Measurements from ENCODE around the gene PHACTR1. TPM values are rescaled to one million over a fixed set of nuclear protein-coding genes. Genes with fewer than 3 reads are reported as not detected.

The PHACTR1 gene
- total and polyA plus RNA-seq, 4 donors: 0.31 to 1.5 (median 0.79) TPM

DNA sequence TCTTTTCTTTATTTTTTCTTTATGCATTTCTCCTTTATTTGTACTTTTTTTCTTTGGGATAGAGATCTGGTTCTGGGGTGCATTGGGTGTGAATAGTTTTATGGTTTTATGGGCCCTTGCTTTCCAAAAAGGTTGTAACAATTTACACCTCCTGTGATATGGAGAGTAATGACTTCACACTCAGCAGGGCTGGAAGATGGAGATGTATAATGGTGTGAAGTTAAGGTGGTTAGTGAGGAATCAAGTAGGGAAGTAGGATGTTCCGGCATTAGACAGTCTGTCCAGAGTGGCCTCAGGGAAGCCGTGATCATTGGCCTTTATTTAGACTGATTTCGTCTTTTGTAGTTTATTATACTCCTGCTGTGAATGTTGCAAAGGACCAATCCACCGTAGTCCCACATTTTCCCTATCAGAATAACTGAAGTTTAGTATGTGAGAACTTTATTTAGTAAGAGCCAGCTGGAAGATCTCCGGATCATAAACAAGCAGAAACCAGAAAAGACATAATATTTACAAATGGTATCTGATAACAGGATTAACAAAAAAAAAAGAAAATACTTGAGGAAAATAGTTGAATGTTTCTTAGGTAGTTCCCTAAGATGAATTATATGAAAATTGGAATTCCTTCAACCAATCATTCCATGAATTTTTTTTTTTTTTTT lies 356.2 kb downstream of the PHACTR1 start (continued):
- TF ChIP-seq FOXA1 (IDR thresholded peaks at IDR 0.05): no peak
- TF ChIP-seq RAD21 (IDR thresholded peaks at IDR 0.05): no peak
- no peak for TF ChIP-seq GABPA (IDR thresholded peaks at IDR 0.05 in 1 of 2, conservative IDR thresholded peaks at IDR 0.05 in 1 of 2)
- TF ChIP-seq FOXA2 (IDR thresholded peaks at IDR 0.05): no peak

DNA sequence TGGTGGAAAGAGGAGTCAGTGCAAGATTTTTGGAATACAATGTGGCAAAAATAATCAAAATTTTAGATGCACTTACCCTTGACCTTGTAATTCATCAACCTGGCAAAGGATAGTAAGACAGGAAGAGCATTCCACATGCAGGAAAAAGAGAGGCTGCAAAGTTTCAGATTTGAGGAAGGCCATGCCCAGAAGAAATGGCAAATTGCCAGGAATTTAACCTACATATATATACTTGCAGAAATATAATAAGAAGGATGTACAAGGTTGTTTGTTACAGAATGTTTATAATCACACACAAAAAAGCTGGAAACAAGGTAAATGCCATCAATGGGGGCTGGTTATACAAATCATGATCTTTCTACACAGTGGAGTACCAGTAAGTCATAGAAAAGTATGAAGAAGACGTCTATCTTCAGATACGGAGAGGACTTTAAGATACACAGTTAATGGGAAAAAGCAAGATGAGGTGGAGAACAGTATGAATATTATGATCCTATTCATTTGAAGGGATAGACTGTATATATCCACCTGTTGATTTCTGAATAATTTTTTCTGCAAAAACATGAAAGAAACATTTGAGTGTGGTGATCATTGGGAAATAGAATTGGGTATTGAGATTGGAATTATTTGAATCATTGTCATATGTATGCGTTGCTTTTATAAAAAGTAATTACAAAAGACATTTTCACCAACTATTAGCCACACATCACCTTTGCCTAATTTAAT lies 358.0 kb downstream of the PHACTR1 start:
- Histone ChIP-seq H3K27ac (ENCODE audit: low read depth in 1 of 2, low read length in 2 of 2) (no peak overlapping the region), H3K4me3 (ENCODE audit: low read depth in 1 of 3, low read length in 3 of 3) (no peak overlapping the region), H3K27me3 (ENCODE audit: control insufficient read depth in 4 of 4, insufficient read depth in 4 of 4, low read length in 3 of 4) (no peaks in the 10 kb centered on the region), H3K9ac (ENCODE audit: low read depth in 1 of 2, low read length in 2 of 2) (no peak overlapping the region), H3K36me3 (ENCODE audit: control insufficient read depth in 4 of 4, insufficient read depth in 3 of 4, low read depth in 1 of 4, low read length in 3 of 4) (no peaks in the 10 kb centered on the region), H3K4me1 (ENCODE audit: control insufficient read depth in 4 of 4, insufficient read depth in 4 of 4, low read length in 3 of 4) (no peaks in the 10 kb centered on the region), H3K9me3 (ENCODE audit: control insufficient read depth in 4 of 4, low read length in 3 of 4) (no peaks in the 10 kb centered on the region)
- no peak for DNase-seq (ENCODE audit: low spot score)
- TF ChIP-seq JUND (IDR thresholded peaks at IDR 0.05) (no peak), HNF4A (conservative IDR thresholded peaks at IDR 0.05) (no peak), SP1 (IDR thresholded peaks at IDR 0.05) (no peak), RAD21 (IDR thresholded peaks at IDR 0.05) (no peak), YY1 (IDR thresholded peaks at IDR 0.05) (no peak)
- TF ChIP-seq, protein P1, sequence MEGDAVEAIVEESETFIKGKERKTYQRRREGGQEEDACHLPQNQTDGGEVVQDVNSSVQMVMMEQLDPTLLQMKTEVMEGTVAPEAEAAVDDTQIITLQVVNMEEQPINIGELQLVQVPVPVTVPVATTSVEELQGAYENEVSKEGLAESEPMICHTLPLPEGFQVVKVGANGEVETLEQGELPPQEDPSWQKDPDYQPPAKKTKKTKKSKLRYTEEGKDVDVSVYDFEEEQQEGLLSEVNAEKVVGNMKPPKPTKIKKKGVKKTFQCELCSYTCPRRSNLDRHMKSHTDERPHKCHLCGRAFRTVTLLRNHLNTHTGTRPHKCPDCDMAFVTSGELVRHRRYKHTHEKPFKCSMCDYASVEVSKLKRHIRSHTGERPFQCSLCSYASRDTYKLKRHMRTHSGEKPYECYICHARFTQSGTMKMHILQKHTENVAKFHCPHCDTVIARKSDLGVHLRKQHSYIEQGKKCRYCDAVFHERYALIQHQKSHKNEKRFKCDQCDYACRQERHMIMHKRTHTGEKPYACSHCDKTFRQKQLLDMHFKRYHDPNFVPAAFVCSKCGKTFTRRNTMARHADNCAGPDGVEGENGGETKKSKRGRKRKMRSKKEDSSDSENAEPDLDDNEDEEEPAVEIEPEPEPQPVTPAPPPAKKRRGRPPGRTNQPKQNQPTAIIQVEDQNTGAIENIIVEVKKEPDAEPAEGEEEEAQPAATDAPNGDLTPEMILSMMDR (IDR thresholded peaks at IDR 0.05; ENCODE audit: low read depth, low read length, missing input control): no peak
- TF ChIP-seq, protein P2, sequence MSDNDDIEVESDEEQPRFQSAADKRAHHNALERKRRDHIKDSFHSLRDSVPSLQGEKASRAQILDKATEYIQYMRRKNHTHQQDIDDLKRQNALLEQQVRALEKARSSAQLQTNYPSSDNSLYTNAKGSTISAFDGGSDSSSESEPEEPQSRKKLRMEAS (IDR thresholded peaks at IDR 0.05): no peak
- WGBS: 82% methylated on average over 3 of the region's 3 CpGs

DNA sequence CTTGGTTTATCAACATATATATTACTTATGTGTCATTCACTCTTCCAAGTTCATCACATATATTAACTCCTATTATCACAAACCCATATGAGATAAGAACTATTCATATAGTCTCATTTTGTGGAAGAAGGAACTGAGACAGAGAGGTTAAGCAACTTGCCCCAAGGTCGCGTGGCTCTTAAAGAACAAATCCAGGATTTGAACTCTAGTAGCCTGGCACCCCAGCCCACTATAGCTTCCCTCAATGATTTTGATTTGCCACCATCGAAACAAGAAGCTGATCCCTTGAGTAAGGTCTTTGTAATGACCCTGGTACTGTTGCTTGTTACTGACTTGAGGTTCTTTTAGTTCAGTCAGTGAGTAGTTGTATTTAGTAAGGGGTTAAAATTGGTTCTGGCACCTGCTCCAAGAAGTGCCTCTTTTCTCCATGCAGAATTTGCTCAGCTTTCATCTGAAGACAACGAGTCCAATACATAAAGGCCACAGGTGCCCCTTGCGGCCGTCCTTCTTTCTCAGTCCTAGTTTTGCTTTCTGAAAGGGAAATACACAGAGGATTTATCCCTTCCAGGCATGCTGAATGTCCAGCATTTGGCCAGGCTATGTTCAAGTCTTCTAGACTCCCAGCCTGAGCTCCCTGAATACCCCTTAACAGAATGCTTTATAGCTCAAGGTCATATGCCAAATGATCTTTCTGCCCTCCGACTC lies 358.7 kb downstream of the PHACTR1 start:
- H3K4me3 ChIP-seq (ENCODE audit: low read depth in 1 of 3, low read length in 3 of 3): no peak overlapping the region
- no peaks in the 10 kb centered on the region for H3K4me1 ChIP-seq (ENCODE audit: control insufficient read depth in 4 of 4, insufficient read depth in 4 of 4, low read length in 3 of 4)
- no peak overlapping the region for H3K9ac ChIP-seq (ENCODE audit: low read depth in 1 of 2, low read length in 2 of 2)
- WGBS: 78% methylated on average over 7 of the region's 7 CpGs
- H3K36me3 ChIP-seq (ENCODE audit: control insufficient read depth in 4 of 4, insufficient read depth in 3 of 4, low read depth in 1 of 4, low read length in 3 of 4): no peaks in the 10 kb centered on the region
- TF ChIP-seq RXRA (IDR thresholded peaks at IDR 0.05) (no peak), HNF4A (conservative IDR thresholded peaks at IDR 0.05) (no peak), HNF4G (IDR thresholded peaks at IDR 0.05) (no peak), FOXA2 (IDR thresholded peaks at IDR 0.05) (no peak), YY1 (IDR thresholded peaks at IDR 0.05) (no peak), EGR1 (IDR thresholded peaks at IDR 0.05; ENCODE audit: low read depth in 2 of 2) (no peak), FOXA1 (IDR thresholded peaks at IDR 0.05) (no peak), GABPA (IDR thresholded peaks at IDR 0.05 in 1 of 2, conservative IDR thresholded peaks at IDR 0.05 in 1 of 2) (no peak), JUND (IDR thresholded peaks at IDR 0.05) (no peak), SP1 (IDR thresholded peaks at IDR 0.05) (no peak), NR2F2 (IDR thresholded peaks at IDR 0.05) (no peak), RAD21 (IDR thresholded peaks at IDR 0.05) (no peak)
- TF ChIP-seq, protein P3, sequence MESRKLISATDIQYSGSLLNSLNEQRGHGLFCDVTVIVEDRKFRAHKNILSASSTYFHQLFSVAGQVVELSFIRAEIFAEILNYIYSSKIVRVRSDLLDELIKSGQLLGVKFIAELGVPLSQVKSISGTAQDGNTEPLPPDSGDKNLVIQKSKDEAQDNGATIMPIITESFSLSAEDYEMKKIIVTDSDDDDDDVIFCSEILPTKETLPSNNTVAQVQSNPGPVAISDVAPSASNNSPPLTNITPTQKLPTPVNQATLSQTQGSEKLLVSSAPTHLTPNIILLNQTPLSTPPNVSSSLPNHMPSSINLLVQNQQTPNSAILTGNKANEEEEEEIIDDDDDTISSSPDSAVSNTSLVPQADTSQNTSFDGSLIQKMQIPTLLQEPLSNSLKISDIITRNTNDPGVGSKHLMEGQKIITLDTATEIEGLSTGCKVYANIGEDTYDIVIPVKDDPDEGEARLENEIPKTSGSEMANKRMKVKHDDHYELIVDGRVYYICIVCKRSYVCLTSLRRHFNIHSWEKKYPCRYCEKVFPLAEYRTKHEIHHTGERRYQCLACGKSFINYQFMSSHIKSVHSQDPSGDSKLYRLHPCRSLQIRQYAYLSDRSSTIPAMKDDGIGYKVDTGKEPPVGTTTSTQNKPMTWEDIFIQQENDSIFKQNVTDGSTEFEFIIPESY (IDR thresholded peaks at IDR 0.05): no peak
- TF ChIP-seq, protein P1 (IDR thresholded peaks at IDR 0.05; ENCODE audit: low read depth, low read length, missing input control): no peak
- TF ChIP-seq, protein P4, sequence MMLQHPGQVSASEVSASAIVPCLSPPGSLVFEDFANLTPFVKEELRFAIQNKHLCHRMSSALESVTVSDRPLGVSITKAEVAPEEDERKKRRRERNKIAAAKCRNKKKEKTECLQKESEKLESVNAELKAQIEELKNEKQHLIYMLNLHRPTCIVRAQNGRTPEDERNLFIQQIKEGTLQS (IDR thresholded peaks at IDR 0.05): no peak
- TF ChIP-seq, protein P2 (IDR thresholded peaks at IDR 0.05): no peak
- no peaks in the 10 kb centered on the region for H3K9me3 ChIP-seq (ENCODE audit: control insufficient read depth in 4 of 4, low read length in 3 of 4)
- no peak overlapping the region for H3K27ac ChIP-seq (ENCODE audit: low read depth in 1 of 2, low read length in 2 of 2)
- no peak for DNase-seq (ENCODE audit: low spot score)
- H3K27me3 ChIP-seq (ENCODE audit: control insufficient read depth in 4 of 4, insufficient read depth in 4 of 4, low read length in 3 of 4): no peaks in the 10 kb centered on the region

Data from liver (tissue), 9 donors.